ENCODE measurements around the gene EEF2.

EEF2 gene

DNA sequence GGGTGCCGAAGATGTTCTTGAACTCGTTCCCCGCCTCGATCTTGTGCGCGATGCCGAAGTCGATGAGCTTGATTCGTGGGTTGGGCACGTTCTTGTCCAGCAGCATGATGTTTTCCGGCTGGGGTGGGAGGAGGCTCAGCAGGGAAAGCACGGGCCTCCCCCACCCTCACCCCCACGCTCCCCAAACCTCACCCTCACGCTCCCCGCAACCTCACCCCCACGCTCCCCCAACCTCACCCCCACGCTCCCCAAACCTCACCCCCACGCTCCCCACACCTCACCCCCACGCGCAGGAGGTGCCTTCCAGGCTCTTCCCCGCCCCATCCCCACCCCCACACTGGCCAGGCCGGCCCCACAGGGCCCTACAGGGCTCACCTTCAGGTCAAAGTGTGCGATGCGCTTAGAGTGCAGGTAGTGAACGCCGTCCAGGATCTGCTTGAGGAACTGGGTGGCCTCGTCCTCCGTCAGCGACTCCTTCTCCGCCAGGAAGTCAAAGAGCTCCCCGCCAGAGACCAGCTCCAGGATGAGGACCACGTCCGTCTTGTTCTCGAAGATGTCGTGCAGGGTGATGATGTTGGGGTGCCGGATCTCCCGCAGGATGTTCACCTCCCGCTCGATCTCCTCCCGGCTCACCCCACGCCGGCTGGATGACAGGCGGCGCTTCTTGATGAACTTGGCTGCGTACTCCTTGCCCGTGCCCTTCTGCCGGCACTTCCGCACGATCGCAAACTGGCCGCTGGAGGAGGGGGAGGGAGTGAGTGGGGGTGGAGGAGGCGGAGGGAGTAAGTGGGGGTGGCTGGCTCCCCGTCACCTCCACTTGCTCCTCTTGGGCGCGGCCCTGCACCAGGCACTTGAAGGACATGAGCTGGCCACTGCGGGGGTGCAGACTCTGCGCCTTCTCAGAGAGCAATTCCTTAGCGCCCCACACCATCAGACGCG lies 20.7 kb downstream of the EEF2 start:
- TF ChIP-seq MYC (IDR thresholded peaks at IDR 0.05; ENCODE audit: low read depth, low read length), result no peak
- TF ChIP-seq CTCF (IDR thresholded peaks at IDR 0.05; ENCODE audit: low read depth, low read length), result no peak
- TF ChIP-seq, protein P1, sequence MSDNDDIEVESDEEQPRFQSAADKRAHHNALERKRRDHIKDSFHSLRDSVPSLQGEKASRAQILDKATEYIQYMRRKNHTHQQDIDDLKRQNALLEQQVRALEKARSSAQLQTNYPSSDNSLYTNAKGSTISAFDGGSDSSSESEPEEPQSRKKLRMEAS (IDR thresholded peaks at IDR 0.05; ENCODE audit: low read depth, low read length), result no peak
- no peak for TF ChIP-seq POLR2A (IDR thresholded peaks at IDR 0.05; ENCODE audit: extremely low read depth, insufficient read length)
- no peak for DNase-seq (ENCODE audit: low read depth)
- H3K4me3 ChIP-seq (ENCODE audit: low read depth, low read length), result no peak overlapping the region

DNA sequence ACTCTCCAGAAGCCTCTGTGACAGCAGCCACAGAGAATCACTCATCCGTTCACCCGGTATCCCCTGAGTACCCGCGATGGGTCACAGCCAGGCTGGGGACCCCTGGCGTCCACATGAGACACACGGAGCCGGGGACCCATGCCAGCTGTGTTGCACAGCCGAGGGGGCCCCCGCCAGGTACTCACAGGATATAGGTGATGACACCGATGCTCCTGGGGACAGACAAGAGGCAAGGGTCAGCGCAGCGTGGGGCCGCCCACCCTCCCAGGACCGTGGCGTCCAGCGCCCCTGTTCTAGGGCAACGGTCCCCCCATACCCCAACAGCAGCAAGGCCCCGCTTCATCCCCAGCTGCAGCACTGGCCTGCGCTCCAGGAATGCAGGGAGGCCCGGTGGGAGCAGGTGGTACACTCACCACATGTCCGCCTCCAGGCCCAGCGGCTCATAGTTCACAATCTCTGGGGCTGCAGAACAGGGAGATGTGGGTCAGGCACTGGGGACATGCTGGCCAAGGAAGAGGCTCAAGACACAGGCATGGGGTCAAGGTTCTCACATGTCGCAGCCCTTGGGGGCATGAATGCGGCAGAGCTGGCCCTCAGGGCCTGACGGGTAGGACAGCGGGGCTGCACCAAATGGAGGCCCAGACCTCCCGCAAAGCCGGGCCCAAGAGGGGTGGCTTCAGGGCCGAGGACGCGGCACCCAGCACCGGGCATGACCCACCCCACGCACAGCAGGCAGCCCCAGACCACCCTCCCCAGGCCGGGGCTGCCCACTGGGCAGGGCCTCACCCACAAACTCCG lies 21.6 kb downstream of the EEF2 start:
- TF ChIP-seq POLR2A (IDR thresholded peaks at IDR 0.05; ENCODE audit: extremely low read depth, insufficient read length) (no peak), CTCF (IDR thresholded peaks at IDR 0.05; ENCODE audit: low read depth, low read length) (no peak), MYC (IDR thresholded peaks at IDR 0.05; ENCODE audit: low read depth, low read length) (no peak)
- TF ChIP-seq, protein P1 (IDR thresholded peaks at IDR 0.05; ENCODE audit: low read depth, low read length), result no peak
- H3K4me3 ChIP-seq (ENCODE audit: low read depth, low read length), result no peak overlapping the region
- no peak for DNase-seq (ENCODE audit: low read depth)

GRCh38 chr19:3961007-3961406 lies 24.3 kb downstream of the EEF2 start:
- no peak overlapping the region for H3K4me3 ChIP-seq (ENCODE audit: low read depth, low read length)
- TF ChIP-seq CTCF (IDR thresholded peaks at IDR 0.05; ENCODE audit: low read depth, low read length) (no peak), MYC (IDR thresholded peaks at IDR 0.05; ENCODE audit: low read depth, low read length) (no peak), POLR2A (IDR thresholded peaks at IDR 0.05; ENCODE audit: extremely low read depth, insufficient read length) (no peak)
- TF ChIP-seq, protein P1 (IDR thresholded peaks at IDR 0.05; ENCODE audit: low read depth, low read length), result no peak
- DNase-seq (ENCODE audit: low read depth), result no peak

GRCh38 chr19:3959766-3960131 lies 25.5 kb downstream of the EEF2 start:
- no peak overlapping the region for H3K4me3 ChIP-seq (ENCODE audit: low read depth, low read length)
- DNase-seq (ENCODE audit: low read depth), result no peak
- TF ChIP-seq POLR2A (IDR thresholded peaks at IDR 0.05; ENCODE audit: extremely low read depth, insufficient read length), result no peak

GRCh38 chr19:3958836-3959765 lies 26.2 kb downstream of the EEF2 start:
- TF ChIP-seq POLR2A (IDR thresholded peaks at IDR 0.05; ENCODE audit: extremely low read depth, insufficient read length) (no peak), CTCF (IDR thresholded peaks at IDR 0.05; ENCODE audit: low read depth, low read length) (no peak), MYC (IDR thresholded peaks at IDR 0.05; ENCODE audit: low read depth, low read length) (no peak)
- TF ChIP-seq, protein P1 (IDR thresholded peaks at IDR 0.05; ENCODE audit: low read depth, low read length), result no peak
- no peak for DNase-seq (ENCODE audit: low read depth)
- H3K4me3 ChIP-seq (ENCODE audit: low read depth, low read length), result no peak overlapping the region
